Glutamatergic neuron (in vitro differentiated cells): Measurements from ENCODE around the gene DUOX1. TPM values are rescaled to one million over a fixed set of nuclear protein-coding genes. Genes with fewer than 3 reads are reported as not detected.

ENCODE experiments used
- DNase-seq: peaks from one replicate; pipeline ENCODE4 v3.0.0; 2022
- H3K27ac Mint-ChIP-seq: one replicate; pipeline ENCODE4 v1.8.0; 2020; ENCODE audit warnings: mild to moderate bottlenecking, mixed read lengths, inconsistent platforms; ENCODE audit not compliant: unreplicated experiment
- H3K27me3 Mint-ChIP-seq: one replicate; pipeline ENCODE4 v1.8.0; 2020; ENCODE audit warnings: mild to moderate bottlenecking, moderate library complexity, mixed read lengths, inconsistent platforms; ENCODE audit not compliant: unreplicated experiment
- H3K36me3 Mint-ChIP-seq: one replicate; pipeline ENCODE4 v1.8.0; 2020; ENCODE audit warnings: mild to moderate bottlenecking, mixed read lengths, inconsistent platforms; ENCODE audit not compliant: unreplicated experiment
- H3K4me1 Mint-ChIP-seq: one replicate; pipeline ENCODE4 v1.8.0; 2020; ENCODE audit warnings: mild to moderate bottlenecking, low read depth, mixed read lengths, inconsistent platforms; ENCODE audit not compliant: unreplicated experiment
- H3K4me3 Mint-ChIP-seq: one replicate; pipeline ENCODE4 v1.8.0; 2020; ENCODE audit warnings: mild to moderate bottlenecking, mixed read lengths, inconsistent platforms; ENCODE audit not compliant: unreplicated experiment
- H3K9me3 Mint-ChIP-seq: one replicate; pipeline ENCODE4 v1.8.0; 2020; ENCODE audit warnings: mild to moderate bottlenecking, moderate library complexity, mixed read lengths, inconsistent platforms; ENCODE audit not compliant: unreplicated experiment
- CTCF ChIP-seq: fragments of 200-600 bp; sonication (generic); IDR thresholded peaks from one replicate; pipeline ENCODE4 v1.5.0; 2021; ENCODE audit not compliant: partially characterized antibody, unreplicated experiment
- total RNA-seq: library from RNA; stranded (reverse); fragmentation: NEBNext Ultra II Directional; extraction: Animal tissue kit (Norgen Biotek cat#: 25700); gene quantifications from one replicate; pipeline ENCODE4 v1.2.1, GENCODE V29; 2021; ENCODE audit not compliant: unreplicated experiment

The DUOX1 gene
- total RNA-seq, 1 donor from 2014 or later = not detected

GRCh38 chr15:45162771-45163507 lies 33.1 kb downstream of the DUOX1 start:
- no peaks in the 10 kb centered on the region for H3K36me3 Mint-ChIP-seq
- H3K4me1 Mint-ChIP-seq = peaks cover 54% of the 10 kb centered on the region
- H3K27ac Mint-ChIP-seq = peak overlapping the region; percentile 80
- DNase-seq = peak; percentile 90
- TF ChIP-seq CTCF = peak; percentile 76
- peaks cover 57% of the 10 kb centered on the region for H3K27me3 Mint-ChIP-seq
- peaks cover 67% of the 10 kb centered on the region for H3K9me3 Mint-ChIP-seq
- peak overlapping the region; percentile 34 for H3K4me3 Mint-ChIP-seq

GRCh38 chr15:45163508-45163856 lies 33.7 kb downstream of the DUOX1 start:
- TF ChIP-seq CTCF = no peak

GRCh38 chr15:45164914-45165313 lies 35.1 kb downstream of the DUOX1 start:
- Mint-ChIP-seq H3K36me3 (no peaks in the 10 kb centered on the region), H3K27me3 (peaks cover 55% of the 10 kb centered on the region), H3K4me1 (peaks cover 58% of the 10 kb centered on the region), H3K9me3 (peaks cover 63% of the 10 kb centered on the region), H3K4me3 (peak overlapping the region; percentile 16), H3K27ac (peak overlapping the region; percentile 90)
- DNase-seq = no peak
- no peak for TF ChIP-seq CTCF

More at GRCh38 chr15:45163508-45163856, 33.7 kb downstream of the DUOX1 start:
- DNase-seq = no peak
- H3K36me3 Mint-ChIP-seq = no peaks in the 10 kb centered on the region
- H3K4me3 Mint-ChIP-seq = no peak overlapping the region
- H3K27ac Mint-ChIP-seq = peak overlapping the region; percentile 80
- peaks cover 54% of the 10 kb centered on the region for H3K27me3 Mint-ChIP-seq
- peaks cover 67% of the 10 kb centered on the region for H3K9me3 Mint-ChIP-seq
- H3K4me1 Mint-ChIP-seq = peaks cover 56% of the 10 kb centered on the region

- Mint-ChIP-seq H3K9me3 (peaks cover 60% of the 10 kb centered on the region), H3K27ac (peak overlapping the region; percentile 90), H3K36me3 (no peaks in the 10 kb centered on the region), H3K4me1 (peaks cover 58% of the 10 kb centered on the region), H3K27me3 (peaks cover 52% of the 10 kb centered on the region), H3K4me3 (no peak overlapping the region)
- TF ChIP-seq CTCF = no peak
- DNase-seq = no peak
Measured at GRCh38 chr15:45165536-45165935, 35.7 kb downstream of the DUOX1 start.

GRCh38 chr15:45166834-45167630 lies 37.2 kb downstream of the DUOX1 start:
- no peaks in the 10 kb centered on the region for H3K36me3 Mint-ChIP-seq
- no peak overlapping the region for H3K4me3 Mint-ChIP-seq
- peak; percentile 80 for DNase-seq
- H3K9me3 Mint-ChIP-seq = peaks cover 58% of the 10 kb centered on the region
- H3K4me1 Mint-ChIP-seq = peaks cover 65% of the 10 kb centered on the region
- TF ChIP-seq CTCF = peak; percentile 59
- H3K27ac Mint-ChIP-seq = peak overlapping the region; percentile 95
- H3K27me3 Mint-ChIP-seq = peaks cover 52% of the 10 kb centered on the region
